Fibroblast of villous mesenchyme (primary cell): ENCODE measurements around the gene RETREG1. TPM values are rescaled to one million over a fixed set of nuclear protein-coding genes. Genes with fewer than 3 reads are reported as not detected.

Experiments used
- DNase-seq: peaks from one replicate; pipeline ENCODE4 v3.0.0-alpha.2; 2010; ENCODE audit warnings: low read depth
- H3K4me3 ChIP-seq: 2 replicates; pipeline ENCODE4 v1.5.1; 2011; ENCODE audit warnings: low read depth, mild to moderate bottlenecking, low read length
- total RNA-seq: library from RNA; depleted of rRNA; stranded (reverse); fragments of >200 nt; gene quantifications from 2 replicates; pipeline ENCODE4 v1.2.3, GENCODE V29; 2012
- TF ChIP-seq, protein P1 (sequence below): IDR thresholded peaks from 2 replicates; pipeline ENCODE4 v1.5.1; 2012; ENCODE audit warnings: low read depth, mild to moderate bottlenecking, low read length; ENCODE audit not compliant: insufficient read depth

The RETREG1 gene
- total RNA-seq, 1 donor, result 1.7 TPM

- TF ChIP-seq, protein P1, sequence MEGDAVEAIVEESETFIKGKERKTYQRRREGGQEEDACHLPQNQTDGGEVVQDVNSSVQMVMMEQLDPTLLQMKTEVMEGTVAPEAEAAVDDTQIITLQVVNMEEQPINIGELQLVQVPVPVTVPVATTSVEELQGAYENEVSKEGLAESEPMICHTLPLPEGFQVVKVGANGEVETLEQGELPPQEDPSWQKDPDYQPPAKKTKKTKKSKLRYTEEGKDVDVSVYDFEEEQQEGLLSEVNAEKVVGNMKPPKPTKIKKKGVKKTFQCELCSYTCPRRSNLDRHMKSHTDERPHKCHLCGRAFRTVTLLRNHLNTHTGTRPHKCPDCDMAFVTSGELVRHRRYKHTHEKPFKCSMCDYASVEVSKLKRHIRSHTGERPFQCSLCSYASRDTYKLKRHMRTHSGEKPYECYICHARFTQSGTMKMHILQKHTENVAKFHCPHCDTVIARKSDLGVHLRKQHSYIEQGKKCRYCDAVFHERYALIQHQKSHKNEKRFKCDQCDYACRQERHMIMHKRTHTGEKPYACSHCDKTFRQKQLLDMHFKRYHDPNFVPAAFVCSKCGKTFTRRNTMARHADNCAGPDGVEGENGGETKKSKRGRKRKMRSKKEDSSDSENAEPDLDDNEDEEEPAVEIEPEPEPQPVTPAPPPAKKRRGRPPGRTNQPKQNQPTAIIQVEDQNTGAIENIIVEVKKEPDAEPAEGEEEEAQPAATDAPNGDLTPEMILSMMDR, result no peak
- no peak overlapping the region for H3K4me3 ChIP-seq
- no peak for DNase-seq
These were observed 65.2 kb downstream of the RETREG1 start for GRCh38 chr5:16551628-16552027.

- TF ChIP-seq, protein P1, result peak; percentile 85
- DNase-seq, result peak; percentile 57
- H3K4me3 ChIP-seq, result no peak overlapping the region
These were observed 66.4 kb downstream of the RETREG1 start for GRCh38 chr5:16550316-16550952.

DNA sequence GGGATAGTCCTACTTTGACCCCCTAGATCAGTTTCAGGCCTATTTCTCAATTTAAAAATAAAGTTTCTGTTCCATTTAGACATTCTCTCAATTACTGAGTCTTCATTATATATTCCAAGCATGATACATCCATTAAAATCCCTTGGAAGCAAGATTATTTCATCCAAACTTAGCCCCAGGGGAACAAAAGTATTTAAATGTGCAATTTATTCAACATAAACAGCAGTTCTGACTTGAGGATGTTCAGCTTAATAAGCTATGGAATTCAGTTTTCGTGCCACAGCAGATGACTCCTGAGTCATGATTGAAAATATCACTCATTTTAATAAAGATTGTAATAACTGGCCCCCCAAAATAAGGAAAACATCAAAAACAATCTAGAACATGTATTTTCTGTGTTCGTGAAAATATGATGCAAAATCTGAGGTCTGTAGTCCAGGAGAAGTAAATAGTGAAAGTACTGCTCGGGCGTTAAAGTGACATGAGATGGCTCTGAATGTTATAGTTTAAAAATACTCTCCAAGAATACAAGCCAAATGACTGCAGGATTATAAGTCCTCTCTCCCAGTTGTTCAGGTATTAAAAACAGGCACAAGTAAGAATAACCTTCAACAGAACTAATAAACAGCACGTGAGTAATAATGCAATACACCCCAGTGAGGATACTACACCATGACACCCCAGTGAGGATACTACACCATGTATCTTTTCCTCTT, 67.1 kb downstream of the RETREG1 start:
- no peak for DNase-seq
- TF ChIP-seq, protein P1, result no peak
- H3K4me3 ChIP-seq, result no peak overlapping the region

- TF ChIP-seq, protein P1, result no peak
- no peak overlapping the region for H3K4me3 ChIP-seq
- DNase-seq, result no peak
These were observed 68.0 kb downstream of the RETREG1 start for GRCh38 chr5:16548812-16549211.

- no peak overlapping the region for H3K4me3 ChIP-seq
- TF ChIP-seq, protein P1, result no peak
- DNase-seq, result no peak
These were observed 68.7 kb downstream of the RETREG1 start for GRCh38 chr5:16548115-16548514.

DNA sequence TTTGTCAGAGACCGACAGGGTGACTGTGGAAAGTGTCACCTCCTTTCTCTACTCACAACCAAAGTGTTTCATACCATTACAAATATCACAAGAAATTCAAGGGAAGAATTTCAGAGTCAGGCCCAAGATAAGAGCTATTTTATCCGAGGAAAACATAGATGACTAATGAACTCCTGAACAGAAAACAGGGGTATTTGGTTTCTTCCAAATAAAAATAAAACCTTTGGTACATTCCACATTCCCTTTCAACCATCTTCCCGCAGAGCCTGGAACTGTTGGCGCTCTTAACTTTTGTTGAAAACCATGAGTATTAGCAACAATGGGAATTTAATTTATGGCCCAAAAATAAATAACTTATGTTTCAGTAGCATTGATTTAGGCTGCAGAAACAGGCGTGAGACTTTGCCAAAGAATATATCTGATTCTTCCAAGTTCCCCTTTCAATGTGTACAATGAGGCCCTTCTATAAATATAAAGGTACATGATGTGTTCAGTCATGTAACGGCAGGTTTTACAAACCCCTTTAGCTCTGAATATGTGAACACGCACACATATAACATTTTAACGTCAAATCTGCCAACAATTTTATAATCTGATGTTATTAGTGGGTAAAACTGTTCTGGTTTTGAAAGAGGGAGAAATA, 69.5 kb downstream of the RETREG1 start:
- TF ChIP-seq, protein P1, result no peak
- no peak overlapping the region for H3K4me3 ChIP-seq
- no peak for DNase-seq
